Right lobe of liver (tissue), 4 donors: ENCODE results near the gene ADGRL3.
"Not testable (repeated sequence)": the region's sequence is repeated elsewhere in the genome, so short reads cannot be mapped to it uniquely, and the experiment has no call there.

Experiments used
- CTCF ChIP-seq, 4 donors: fragments of 200-600 bp in 3 of 4; fragments of 450-650 bp in 1 of 4; IDR thresholded peaks; one replicate each; pipeline versions ENCODE4 v1.5.1 to v1.8.0; 2016 to 2022; ENCODE audit warnings: antibody characterized with exemption in 4 of 4, mild to moderate bottlenecking in 2 of 4
- POLR2A ChIP-seq: fragments of 450-650 bp; IDR thresholded peaks from one replicate; pipeline ENCODE4 v1.6.1; 2017; ENCODE audit warnings: antibody characterized with exemption, mild to moderate bottlenecking
- donor health status: DM: no; HTN: no; CAD: no.
- donor health status: DM: no; HTN: no; CAD: no.
- donor health status: DM: no; HTN: yes; CAD: no.

GRCh38 chr4:61387372-61387771 is 187.2 kb downstream of the ADGRL3 start:
- not testable (repeated sequence) for TF ChIP-seq CTCF (IDR thresholded peaks at IDR 0.05); POLR2A
